CD4-positive, alpha-beta T cell treated with Interferon alpha-2 for 1 hour (primary cell): ENCODE data around the gene RPS3.

Experiments used
- DNase-seq, 2 donors: peaks; one replicate each; pipeline ENCODE4 v3.0.0-alpha.2; 2020 to 2022

The RPS3 gene

GRCh38 chr11:75420224-75421034, 21.1 kb downstream of the RPS3 start:
- no peak for DNase-seq

- DNase-seq = no peak
Observed at GRCh38 chr11:75421035-75421602, 21.8 kb downstream of the RPS3 start.

- DNase-seq = no peak
Observed at GRCh38 chr11:75421902-75422247, 22.6 kb downstream of the RPS3 start.

DNA sequence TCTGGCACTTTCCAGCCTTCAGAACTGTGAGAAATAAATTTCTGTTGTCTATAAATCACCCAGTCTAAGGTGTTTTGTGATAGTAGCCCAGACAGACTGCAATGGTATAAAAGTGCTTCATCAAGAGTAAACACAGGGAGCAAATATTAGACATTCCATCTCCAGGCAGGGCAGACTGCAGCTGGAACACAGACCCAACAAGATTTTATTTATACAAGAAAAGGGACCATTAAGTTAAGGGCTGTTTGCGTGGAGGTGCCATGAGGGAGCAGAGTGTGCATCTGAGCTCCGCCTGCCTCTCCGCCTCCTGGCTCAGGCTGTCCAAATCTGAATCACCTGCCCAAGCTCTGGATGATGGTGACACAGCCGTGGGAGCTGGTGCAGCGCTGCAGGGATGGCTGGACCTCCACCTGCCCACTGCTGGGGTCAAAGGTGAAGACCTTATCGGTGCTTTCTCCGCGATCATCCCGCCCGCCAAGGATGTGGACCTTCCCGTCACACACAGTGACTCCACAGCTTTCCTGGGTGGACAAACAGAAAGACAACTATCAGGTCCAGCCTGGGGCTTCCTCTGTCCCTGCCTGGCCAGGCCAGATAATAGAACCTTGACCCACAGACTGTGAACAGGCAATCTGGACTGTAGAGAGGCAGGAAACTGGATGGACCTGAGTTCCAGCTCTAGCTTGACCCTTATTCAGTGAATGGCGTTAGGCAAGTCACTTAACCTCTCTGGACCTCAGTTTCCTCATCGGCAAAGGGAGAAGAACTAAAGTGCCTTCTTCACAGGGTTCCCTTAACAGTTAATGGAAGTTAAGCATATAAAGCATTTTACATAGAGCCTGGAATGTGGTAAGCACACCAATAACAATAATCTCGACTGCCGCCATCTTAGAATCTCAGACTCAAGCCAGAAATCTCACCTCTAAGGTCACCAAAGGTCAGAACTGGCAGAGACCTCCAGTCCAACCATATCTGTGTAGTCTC, 23.2 kb downstream of the RPS3 start:
- DNase-seq = no peak

DNA sequence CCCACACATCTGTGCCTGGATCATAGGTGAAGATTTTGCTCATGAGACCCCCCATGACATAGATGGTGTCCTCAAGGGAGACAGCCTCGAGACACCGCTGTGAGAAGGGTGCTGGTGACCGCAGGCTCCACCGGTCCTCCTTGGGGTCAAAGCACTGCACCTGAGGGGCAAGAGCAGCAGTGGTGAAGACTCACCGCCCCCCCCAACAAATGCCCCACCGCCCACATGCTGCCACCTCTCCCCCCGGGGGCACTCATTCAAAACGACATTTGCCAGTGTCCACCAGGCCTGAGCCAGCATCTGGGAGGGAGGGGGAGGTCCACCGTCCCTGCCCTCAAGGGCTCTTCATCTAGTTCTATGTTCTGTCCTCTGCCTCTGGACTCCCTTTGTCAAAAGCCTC, 24.4 kb downstream of the RPS3 start:
- DNase-seq = no peak

DNA sequence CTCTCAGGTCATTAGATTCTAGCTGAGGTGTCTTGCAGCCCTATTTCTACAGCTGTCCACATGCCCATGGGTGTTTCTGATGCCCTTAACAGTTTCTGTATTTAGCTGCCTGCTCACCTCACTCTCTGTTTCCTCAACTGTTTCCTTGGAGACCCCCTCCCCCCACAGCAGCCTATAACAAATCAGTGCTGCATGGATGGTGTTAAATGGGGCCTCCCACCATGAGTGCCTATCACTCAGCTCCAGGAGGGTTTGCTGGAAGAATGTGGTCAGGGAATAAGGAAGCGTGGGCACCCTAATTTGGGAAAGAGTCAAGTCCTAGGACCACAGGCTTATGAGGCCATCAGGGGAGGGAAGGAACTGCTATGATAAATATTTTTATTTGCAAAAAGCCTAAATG, 25.1 kb downstream of the RPS3 start:
- DNase-seq = no peak

DNA sequence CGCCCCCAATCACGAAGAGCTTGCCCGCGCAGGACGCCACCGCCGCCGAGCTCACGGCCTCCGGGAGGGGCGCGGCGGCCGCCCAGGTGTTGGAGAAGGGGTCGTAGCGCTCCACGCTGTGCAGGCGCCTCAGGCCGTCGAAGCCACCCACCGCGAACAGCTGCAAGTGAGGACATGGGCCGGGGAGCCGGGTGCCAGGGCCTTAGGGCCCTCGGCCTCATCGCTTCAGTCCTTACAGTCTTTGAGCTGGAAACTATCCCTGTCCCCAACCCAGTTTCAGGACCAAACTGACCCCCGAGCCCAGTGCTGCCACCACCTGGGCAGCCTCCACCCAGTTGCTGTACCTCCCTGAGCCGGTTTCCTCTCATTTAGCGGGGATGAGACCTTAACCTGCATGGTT, 26.1 kb downstream of the RPS3 start:
- no peak for DNase-seq

GRCh38 chr11:75426720-75427086, 27.4 kb downstream of the RPS3 start:
- DNase-seq = no peak

- no peak for DNase-seq
Observed at GRCh38 chr11:75427181-75427580, 27.9 kb downstream of the RPS3 start.

DNA sequence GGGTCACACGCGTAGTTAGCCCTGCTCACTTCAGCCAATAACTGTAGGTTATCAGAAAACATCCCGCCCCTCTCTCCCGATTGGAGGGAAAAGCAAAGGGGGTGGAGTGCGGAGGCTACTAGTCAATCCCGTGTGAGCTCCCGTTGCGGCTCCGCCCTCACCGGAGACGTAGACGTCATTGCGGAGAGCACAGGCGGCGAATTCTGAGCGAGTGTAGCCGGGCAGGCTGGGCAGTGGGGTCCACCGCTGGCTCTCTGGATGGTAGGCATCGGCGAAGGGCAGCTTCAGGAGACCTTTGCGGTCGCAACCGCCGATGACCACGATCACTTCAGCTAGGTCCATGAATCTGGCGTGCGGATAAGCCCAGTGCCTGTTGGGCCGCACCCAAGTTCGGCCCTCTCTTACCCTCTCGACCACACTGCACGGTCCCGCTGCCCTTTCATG, 29.0 kb downstream of the RPS3 start:
- peak; percentile 76 to 83 for DNase-seq

DNA sequence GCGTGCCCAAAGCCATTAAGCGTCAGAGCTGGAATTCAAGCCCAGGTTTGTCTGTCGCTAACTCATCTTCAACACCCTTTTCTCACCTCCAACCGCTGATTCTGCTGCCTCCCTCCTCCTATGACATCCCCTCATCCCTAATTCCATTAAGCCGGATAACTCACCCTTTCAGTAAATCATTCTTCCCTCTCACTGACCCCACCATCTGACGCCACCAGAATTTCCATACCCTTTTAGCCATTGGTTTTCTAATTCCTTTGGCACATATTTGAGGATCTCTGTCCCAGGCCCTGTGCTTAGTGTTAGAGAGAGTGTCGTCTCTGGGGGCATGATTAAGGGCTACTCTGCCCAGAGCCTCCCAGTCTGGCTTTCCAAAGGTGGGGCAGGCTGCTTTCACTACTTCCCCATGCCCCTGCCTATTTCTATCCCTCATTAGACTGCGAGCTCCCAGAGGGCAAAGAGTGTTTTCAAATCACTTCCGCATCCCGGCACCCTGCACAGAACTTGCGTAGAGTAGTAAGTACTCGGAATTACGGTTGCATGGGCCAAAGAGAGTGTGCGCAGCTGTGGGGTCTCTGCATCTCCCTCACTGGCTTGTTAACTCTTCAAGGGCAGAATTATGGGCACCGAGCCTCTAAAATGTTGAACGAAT, 29.8 kb downstream of the RPS3 start:
- no peak for DNase-seq

- no peak for DNase-seq
Observed at GRCh38 chr11:75429641-75429901, 30.3 kb downstream of the RPS3 start.

- DNase-seq = peak; percentile 36 to 71
Observed at GRCh38 chr11:75429902-75430713, 30.8 kb downstream of the RPS3 start.

DNA sequence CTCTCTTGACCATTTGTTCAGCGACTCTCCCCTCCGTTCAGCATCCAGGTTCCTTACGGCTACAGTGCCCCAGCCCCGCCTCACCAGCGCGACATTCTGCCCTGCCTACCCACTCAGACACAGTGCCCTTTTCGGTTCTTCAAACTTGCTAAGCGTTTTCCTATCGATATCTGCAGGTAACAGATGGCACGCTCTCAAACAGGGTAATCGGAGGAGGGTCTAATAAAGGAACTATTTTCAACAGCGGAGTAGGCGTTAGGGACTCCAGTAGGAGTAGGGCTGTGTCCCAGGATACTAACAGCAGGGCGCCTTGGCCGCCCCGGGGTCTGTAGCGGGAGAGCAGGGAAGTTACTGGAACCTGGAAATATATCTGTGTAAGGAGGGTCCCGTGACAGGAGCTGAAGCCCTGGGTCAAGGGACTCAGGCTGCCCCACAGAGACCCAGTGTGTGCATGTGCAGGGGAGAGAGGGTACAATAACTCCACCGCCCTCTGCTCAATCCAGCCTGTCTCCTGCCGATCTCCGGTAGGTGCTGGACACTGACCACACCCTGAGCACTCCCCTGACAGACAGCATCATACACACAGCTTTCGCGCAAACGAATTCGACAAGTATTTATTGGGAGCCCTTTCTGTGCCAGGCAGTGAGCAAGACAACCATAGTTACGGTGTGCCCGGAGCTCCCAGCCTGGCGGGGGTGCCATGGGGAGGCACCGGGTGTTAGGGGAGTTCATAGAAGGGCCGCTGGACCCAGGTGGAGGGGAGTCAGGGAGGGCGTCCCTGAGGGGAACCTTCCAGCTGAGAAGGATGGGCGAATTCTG, 31.6 kb downstream of the RPS3 start:
- no peak for DNase-seq

GRCh38 chr11:75431533-75432525, 32.5 kb downstream of the RPS3 start:
- no peak for DNase-seq

- DNase-seq = no peak
Observed at GRCh38 chr11:75432911-75433321, 33.6 kb downstream of the RPS3 start, which contains the start of gene KLHL35. KLHL35 (minus strand) TSS chr11:75433203; CDS start chr11:75430629, 2,574 bp downstream.

DNA sequence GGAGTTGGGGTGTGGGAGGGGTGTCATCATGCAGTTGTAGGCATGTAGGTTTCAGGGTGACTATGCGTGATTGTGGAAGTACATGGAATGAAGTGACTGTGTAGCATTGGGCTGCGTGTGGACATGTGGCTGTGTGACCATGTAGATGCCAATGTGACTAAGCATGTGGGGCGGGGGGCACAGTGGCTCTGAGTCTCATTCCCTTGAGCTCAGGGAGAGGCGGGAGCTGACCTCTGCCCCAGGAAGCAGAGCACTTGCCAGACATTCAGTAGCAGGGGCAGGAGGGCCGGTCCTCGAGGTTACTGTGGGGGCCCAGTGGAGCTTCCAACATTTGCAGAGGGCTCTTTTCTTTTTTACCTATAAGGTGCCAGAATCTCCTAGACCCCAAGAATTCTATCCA, 34.1 kb downstream of the RPS3 start:
- DNase-seq = no peak

GRCh38 chr11:75434051-75434450, 34.7 kb downstream of the RPS3 start:
- DNase-seq = no peak

DNA sequence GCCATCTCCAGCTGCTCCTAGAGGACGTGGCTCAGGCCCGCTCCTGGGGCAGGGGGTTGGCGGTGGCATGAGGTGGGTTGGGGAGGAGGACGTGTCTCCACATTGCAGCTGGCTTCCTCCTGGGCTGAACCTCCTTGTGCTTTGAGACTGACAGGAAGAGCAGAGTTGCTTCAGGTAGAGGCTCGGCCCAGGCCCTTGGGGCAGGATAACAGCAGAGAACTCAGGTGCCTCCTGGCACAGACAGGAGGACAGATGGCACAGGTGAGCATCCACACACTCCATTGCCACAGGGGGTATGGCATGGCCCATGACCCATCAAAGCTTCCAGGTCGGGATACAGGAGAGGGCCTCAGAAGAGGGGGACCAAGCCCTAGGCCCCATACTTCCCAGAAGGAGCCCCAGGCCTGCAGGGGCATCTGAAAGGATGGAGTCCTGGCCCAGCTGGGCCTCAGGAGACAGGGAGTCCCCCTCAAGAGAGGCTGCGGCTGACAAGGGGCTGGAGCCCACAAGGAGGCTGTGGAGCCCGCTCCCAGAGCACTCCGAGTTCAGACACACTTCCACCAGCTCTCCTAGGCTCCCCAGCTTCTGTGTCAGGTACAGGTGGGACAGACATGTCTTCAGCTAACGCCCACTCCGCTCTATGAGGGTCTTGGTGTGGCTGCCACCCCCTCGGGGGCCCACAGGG, 35.7 kb downstream of the RPS3 start:
- DNase-seq = no peak

GRCh38 chr11:75435571-75435925, 36.2 kb downstream of the RPS3 start:
- no peak for DNase-seq
